ENCODE measurements around the gene CABP7. TPM values are rescaled to one million over a fixed set of nuclear protein-coding genes. Genes with fewer than 3 reads are reported as not detected.

Gene CABP7
- total and polyA plus RNA-seq, 2 donors (not counting 3 experiments of a cell fraction or from before 2014, with no cell fraction given) = not detected

DNA sequence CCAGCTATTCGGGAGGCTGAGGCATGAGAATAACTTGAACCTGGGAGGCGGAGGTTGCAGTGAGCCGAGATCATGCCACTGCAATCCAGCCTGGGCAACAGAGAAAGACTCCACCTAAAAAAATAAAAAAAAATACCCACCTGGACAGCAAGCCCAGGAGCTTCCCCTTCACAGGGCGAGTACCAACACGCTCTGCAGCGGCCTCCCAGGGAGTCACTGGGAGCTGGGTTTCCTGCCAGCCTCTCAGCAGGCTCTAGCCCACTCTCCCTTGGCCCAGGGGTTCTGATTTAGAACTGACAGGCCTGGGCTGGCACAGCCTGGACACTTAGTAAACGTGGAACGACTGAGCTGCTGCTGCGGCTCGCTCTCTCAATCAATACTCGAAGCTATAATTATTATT lies 2.0 kb upstream of the CABP7 start:
- dilution Hi-C loops (cut with MboI; ENCODE audit: extremely low pct_ligation_motif_present, low sequenced_read_pairs) (no loop called here), intact Hi-C loops (cut with micrococcal nuclease) (loop anchor here (10.0 kb wide), 1 partner anchor 243 kb away; no protein-coding TSS in a partner anchor)
- no TSS peak for BruUV-seq (replicated peaks)
- Histone ChIP-seq H3K36me3 (ENCODE audit: control insufficient read depth in 2 of 2, extremely low read depth in 1 of 2, insufficient read depth in 2 of 2, low read length in 2 of 2) (no peaks in the 10 kb centered on the region), H3K9me3 (replicated peaks; ENCODE audit: control insufficient read depth, insufficient read depth, low read length) (no peaks in the 10 kb centered on the region), H3K4me2 (ENCODE audit: insufficient read depth, low read length) (no peak overlapping the region), H3K9me1 (replicated peaks; ENCODE audit: control insufficient read depth, extremely low read depth, insufficient read depth, low read length) (no peaks in the 10 kb centered on the region), H3K27me3 (ENCODE audit: control insufficient read depth in 2 of 2, insufficient read depth in 2 of 2, low read length in 2 of 2) (peaks cover 15 to 19% of the 10 kb centered on the region in 2 experiments), H3K4me1 (ENCODE audit: control insufficient read depth, extremely low read depth, insufficient read depth, low read length) (no peaks in the 10 kb centered on the region), H4K20me1 (replicated peaks; ENCODE audit: control insufficient read depth, extremely low read depth, insufficient read depth, low read length) (no peaks in the 10 kb centered on the region), H3K4me3 (replicated peaks in 1 of 3; ENCODE audit: insufficient read depth in 1 of 3, low read depth in 1 of 3, low read length in 3 of 3) (no peak overlapping the region), H3K79me2 (ENCODE audit: control insufficient read depth, insufficient read depth, low read length) (no peaks in the 10 kb centered on the region), H3K27ac (ENCODE audit: insufficient read depth, low read depth, low read length) (no peak overlapping the region), H3K9ac (replicated peaks; ENCODE audit: extremely low read depth, insufficient read depth, low read length) (no peak overlapping the region), H2AFZ (ENCODE audit: low read depth, low read length) (no peak overlapping the region)
- ChIA-PET CTCF (interaction anchor here (1.1 to 2.0 kb wide), 6 partner anchors 9 to 371 kb away, joined by 3 to 10 read pairs (median 4); no protein-coding TSS in a partner anchor), POLR2A (no interaction called here)
- no peak for DNase-seq (ENCODE audit: low read depth, low spot score)
- FAIRE-seq = no peak
- TF ChIP-seq POLR2A (IDR thresholded peaks at IDR 0.05; ENCODE audit: low read depth, low read length) (no peak), GATA2 (IDR thresholded peaks at IDR 0.05; ENCODE audit: insufficient read depth, insufficient read length, low read depth, low read length) (no peak), JUN (IDR thresholded peaks at IDR 0.05; ENCODE audit: borderline replicate concordance, insufficient read depth, insufficient read length, low read depth) (no peak), POLR2AphosphoS5 (IDR thresholded peaks at IDR 0.05; ENCODE audit: insufficient read depth, low read depth, low read length) (no peak)
- TF ChIP-seq, protein P1, sequence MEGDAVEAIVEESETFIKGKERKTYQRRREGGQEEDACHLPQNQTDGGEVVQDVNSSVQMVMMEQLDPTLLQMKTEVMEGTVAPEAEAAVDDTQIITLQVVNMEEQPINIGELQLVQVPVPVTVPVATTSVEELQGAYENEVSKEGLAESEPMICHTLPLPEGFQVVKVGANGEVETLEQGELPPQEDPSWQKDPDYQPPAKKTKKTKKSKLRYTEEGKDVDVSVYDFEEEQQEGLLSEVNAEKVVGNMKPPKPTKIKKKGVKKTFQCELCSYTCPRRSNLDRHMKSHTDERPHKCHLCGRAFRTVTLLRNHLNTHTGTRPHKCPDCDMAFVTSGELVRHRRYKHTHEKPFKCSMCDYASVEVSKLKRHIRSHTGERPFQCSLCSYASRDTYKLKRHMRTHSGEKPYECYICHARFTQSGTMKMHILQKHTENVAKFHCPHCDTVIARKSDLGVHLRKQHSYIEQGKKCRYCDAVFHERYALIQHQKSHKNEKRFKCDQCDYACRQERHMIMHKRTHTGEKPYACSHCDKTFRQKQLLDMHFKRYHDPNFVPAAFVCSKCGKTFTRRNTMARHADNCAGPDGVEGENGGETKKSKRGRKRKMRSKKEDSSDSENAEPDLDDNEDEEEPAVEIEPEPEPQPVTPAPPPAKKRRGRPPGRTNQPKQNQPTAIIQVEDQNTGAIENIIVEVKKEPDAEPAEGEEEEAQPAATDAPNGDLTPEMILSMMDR (IDR thresholded peaks at IDR 0.05; ENCODE audit: extremely low read depth in 1 of 2, insufficient read depth in 1 of 2, low read depth in 1 of 2, low read length in 2 of 2) = no peak

Data from endothelial cell of umbilical vein (primary cell).